ENCODE results near the gene CPAMD8.

CPAMD8 gene

DNA sequence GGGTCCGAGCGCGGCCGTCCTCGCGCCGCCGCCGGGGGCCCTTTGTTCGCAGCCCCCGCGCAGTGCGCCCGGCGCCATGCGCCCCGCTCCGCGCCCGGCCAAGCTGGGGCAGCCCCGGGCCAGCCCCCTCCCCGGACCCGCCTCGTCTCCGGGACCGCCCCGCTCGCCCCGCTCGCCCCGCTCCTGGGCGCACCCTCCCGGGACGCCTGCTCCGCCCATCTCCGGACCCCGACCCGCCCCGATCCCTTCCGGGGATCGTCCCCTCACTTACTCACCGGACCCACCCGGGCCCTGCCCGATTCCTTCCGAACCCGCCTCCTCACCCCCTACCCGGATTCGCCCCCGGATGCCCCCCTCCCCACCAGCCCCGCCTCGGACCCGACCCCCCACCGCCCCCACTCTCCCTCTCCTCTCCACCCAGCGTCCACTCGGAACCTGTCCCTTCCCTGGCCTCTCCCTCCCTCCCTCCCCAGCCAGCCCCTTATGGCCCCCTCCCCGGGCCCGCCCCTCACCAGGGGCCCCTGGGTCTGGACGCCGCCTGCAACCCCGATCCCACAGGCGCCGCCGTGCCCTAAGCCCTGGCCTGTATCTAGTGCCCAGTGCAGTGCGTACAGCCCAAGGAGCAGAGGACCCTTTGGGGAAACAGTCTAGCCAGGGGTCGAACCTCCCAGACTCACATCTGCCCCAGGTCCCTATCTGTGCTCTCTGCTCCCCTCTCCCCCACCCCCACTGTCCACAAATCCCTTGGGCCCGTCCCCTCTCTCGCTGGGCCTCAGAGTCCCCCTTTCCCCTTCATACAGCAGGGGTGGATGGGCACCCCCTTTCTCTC is at the start of gene CPAMD8:
TSS of gene CPAMD8 (minus strand) at position 105 of the 829 bp plus-strand sequence. CDS start 168 bp downstream, outside the sequence.
- no peak for DNase-seq (ENCODE audit: low read depth in 2 of 2)

DNA sequence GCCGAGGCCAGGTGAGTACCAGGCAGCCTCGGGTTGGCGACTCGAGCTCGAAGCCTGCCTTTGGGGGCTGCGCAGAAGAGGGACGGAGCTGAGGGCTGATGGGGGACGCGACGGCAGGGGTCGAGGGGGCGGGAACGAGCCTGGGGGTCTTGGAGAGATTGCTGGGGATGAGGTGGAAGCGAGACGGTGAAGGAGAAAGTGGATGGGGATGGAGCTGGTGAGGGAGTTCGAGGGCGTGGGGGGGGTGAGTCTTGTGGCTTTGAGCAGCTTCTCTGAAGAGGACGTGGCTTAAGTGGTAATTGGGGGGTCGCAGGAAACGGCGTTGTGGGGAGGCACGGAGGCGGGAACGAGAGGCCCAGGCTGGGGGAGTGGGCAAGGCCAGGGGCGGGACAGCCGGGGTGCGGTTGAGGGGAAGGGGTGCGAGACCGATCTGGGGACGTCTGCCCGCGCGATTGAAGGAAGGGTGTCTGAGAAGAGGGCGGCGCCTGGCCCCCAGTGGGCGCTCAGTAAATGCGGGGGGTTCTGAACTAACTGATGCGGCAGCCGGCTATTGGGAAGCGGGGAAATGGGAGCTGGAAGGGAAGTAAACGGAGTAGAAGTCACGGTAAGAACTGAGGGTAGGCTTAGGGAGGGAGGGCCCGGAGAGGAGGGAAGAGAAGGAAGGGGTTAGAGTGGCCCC is 49.4 kb upstream of the CPAMD8 start:
- DNase-seq (ENCODE audit: low read depth in 2 of 2): no peak

DNA sequence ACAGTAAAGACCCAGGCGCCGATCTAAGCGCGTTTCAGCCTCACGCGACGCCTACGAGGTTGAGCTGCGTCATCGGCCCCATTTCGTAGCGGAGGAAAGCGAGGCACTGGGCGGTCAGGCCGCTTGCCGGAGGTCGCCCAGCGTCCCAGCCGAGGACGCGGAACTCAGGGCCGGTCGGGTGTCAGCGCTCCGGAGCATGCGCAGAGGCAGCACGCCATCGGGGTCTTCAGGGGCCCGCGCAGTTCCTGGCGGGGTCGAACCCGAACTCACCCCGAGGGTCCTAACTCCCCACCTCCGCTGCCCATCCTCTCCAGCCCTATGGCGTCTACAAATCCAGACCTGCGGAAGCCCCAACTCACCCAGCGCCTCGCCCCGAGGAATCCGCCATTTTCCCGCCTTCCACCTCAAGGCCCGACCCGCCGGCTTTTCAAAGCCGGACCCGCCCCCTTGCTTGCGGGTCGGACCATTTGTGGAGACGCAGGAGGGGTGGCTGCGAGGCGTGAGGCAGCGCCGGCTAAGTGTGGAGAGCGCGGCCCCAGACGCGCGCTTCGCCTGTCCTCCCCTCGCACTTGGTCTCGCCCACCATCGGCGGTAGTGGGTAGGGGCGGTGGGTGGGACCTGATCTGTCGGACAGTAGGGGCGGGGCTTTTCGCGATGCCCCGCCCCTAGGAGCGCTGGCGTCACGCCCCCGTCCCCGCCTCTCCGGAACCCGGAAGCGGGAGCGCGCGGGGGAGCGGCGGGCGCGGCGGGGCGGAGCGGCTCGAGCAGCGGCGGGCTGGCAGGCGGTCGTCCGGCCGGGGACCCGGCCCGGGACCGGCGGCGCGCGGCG is 48.6 kb upstream of the CPAMD8 start, which contains the start of the genes HAUS8 and MYO9B:
TSS of gene HAUS8 (minus strand) at position 418 of the 829 bp plus-strand sequence. CDS start at position 388, 30 bp downstream.
TSS of gene MYO9B (plus strand) at position 743 of the 829 bp plus-strand sequence. CDS start 25,941 bp downstream, outside the sequence.
- peak; percentile 99 for DNase-seq (ENCODE audit: low read depth in 2 of 2)

DNA sequence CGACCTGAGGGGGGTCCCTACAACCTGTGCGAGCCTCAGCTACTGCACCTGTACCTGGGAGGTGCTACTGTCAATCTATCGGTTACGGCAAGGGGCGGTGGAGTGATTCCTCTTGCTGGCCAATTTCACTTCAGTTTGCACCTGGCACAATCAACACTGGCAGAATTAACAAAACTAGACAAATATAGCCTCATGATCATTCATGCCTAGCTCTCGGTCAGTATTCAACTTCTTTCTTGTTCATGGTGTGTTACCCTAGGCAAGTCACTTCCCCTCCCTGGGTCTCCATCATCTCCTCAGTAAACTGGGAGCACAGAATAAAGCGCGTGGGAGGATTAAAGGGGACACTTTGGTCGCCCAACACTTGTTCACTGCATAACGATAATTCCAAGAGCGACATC is 48.0 kb upstream of the CPAMD8 start:
- no peak for DNase-seq (ENCODE audit: low read depth in 2 of 2)

DNA sequence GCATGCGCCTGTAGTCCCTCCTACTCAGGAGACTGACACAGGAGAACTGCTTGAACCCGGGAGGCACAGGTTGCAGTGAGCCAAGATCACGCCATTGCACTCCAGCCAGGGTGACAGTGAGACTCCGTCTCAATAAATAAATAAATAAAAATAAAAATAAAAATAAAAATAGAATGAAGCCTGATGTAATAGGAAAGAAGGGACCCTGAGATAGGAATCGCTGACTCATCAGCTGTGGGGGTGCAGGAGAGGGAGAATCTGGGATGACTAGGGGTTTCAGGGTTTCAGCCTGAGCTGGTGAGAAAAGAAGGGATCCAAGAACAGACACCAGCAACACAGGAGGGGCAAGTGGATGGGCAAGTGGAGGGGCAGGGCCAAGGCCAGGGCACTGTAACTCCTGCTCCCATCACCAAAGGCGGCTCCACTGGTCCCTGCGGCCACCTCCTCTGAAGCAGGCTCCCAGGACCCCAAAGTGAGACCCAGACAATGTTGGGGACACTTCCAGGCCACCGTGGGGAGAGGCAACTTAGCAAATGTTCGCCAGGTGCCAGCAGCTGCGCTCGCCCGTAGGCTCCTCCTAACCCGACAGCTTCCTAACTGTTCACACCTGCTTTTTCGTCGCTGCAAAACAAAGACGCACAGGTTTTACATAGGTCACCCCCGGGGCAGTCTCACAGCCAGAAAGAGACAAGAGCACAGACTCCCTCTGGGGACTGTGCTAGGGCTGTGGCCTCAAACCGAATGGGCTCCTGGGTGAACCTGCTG is 47.4 kb upstream of the CPAMD8 start:
- DNase-seq (ENCODE audit: low read depth in 2 of 2): no peak

DNA sequence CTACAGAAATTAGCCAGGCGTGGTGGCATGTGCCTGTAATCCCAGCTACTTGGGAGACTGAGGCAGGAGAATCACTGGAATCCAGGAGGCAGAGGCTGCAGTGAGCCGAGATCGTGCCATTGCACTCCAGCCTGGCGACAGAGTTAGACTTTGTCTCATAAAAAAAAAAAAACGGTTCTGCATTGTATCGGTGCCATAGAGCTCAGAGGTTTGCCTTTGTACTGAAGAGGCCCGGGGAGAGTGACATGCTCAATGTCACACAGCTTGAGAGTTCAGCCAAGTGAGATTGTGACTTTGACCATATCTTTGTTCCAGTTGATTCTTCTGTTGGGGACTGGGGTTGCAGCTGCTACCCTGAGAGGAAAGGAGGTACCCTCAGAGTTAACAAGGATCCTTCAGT is 44.3 kb upstream of the CPAMD8 start:
- DNase-seq (ENCODE audit: low read depth in 2 of 2): no peak

DNA sequence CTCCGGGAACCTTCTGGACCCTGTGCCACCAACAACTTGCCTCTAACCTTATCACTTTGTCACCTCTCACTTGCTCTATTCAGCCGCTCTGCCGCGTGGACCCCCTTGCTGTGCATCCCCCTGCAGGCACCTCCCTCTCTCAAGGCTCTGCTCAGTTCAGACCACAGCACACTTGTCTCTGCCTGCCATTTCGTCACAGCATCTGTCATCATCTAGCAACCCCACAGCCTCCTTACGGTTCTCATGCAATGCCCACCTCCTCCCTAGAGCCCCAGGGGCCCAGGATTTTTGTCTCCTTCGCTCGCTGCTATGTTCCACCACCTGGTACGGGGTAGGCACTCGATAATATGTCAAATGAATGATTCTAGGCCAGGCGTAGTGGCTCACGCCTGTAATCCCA is 43.8 kb upstream of the CPAMD8 start:
- DNase-seq (ENCODE audit: low read depth in 2 of 2): no peak

DNA sequence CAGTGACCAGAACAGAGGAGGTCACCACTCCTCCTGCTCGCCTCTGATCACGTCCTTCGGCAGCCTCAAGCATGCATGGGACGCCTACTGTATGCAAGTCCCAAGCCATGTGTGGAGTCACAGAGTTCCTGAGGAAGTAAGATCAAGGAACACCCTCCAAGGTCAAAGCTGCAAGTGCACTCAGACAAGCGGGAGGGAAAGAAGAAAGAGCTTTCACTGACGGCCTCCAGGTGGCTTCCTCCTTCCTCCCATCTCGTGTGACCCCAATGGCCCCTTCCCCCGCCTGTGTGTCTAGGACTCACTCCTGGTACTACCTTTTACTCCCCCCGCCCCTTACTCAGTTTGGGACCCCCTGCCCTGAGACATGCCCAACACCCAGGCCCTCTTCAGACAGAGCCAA is 42.6 kb upstream of the CPAMD8 start:
- DNase-seq (ENCODE audit: low read depth in 2 of 2): no peak

DNA sequence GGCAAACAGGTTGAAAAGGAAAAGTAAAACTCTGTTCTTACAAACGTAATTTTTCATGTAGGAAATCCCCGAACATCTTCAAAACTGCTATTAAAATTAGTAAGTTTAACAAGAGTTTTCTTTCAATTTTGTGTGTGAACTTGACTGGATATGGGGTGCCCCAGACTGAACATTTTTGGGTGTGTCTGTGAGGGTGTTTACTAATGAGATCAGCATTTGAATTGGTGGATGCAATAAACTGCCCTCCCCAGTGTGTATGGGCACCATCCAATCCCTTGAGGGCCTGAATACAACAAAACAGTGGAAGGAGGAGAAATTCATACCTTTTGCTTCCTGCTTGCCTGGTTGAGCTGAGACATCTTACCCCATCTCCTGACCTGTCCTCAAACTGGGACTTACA is 36.8 kb upstream of the CPAMD8 start:
- no peak for DNase-seq (ENCODE audit: low read depth in 2 of 2)

DNA sequence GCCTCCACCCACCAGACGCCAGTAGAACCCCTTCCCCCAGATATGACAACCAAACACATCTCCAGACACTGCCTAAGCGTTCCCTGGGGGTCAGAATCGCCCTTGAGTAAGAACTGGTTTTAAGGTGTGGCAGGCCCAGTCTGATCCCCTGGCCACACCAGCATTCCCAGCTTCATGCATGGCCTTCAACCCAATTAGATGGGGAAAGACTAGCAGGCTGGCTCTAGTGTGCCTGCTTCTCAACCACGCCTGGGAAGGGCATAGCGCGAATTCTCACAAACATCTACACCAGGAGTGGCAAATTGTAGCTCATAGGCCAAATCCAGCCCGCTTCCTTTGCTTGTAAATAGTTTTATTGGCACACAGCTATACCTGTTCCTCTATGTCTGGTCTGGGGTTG is 35.1 kb upstream of the CPAMD8 start:
- DNase-seq (ENCODE audit: low read depth in 2 of 2): no peak

DNA sequence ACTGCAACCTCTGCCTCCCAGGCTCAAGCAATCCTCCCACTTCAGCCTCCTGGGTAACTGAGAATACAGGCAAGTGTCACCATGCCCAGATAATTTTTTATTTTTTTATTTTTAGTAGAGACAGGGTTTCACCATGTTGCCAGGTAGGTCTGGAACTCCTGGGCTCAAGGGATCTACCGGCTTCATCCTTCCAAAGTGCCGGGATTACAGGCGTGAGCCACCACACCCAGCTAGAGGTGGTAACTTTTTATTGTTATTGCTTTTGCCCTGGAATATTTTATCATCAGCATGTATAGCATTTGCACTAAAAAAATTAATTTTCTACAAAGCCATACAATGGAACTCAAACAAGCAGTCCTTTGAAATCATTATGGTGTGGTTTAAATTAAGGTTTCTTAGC is 34.6 kb upstream of the CPAMD8 start:
- no peak for DNase-seq (ENCODE audit: low read depth in 2 of 2)

DNA sequence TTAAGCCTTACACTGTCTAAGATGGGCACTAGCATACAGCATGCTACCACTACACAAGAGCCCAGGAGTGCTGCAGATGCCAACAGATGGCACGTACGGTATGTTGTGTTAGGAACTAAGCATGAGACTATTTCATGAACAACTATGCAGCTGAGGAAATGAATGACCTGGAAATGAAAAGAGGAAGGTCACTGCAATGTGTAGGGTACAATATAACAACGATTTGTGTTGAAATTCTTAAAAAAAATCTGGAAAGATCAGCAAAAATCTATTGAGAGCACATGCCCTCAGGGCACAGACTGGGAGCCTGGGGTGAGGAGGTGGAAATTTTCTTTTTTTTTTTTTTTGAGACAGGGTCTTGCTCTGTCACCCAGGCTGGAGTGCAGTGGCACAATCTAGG is 34.2 kb upstream of the CPAMD8 start:
- no peak for DNase-seq (ENCODE audit: low read depth in 2 of 2)

DNA sequence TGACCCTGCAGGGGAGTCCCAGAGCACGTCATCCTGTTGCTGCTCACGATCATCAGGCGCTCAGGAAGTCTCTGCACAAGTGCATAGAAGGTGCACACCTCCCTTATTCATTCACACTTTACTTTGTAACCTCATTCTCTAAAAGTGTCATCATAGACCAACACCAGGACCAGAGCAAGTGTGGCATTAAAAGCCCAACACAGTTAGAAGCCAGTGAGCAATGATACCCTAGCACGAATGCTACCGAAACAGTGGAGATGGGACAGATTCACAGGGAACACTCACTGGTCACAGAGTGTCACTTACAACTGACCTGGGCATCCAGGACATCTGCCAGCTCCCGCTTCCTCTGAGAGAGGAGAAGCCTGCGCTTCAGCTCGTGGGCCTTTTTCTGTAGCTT is 31.6 kb upstream of the CPAMD8 start:
- no peak for DNase-seq (ENCODE audit: low read depth in 2 of 2)

DNA sequence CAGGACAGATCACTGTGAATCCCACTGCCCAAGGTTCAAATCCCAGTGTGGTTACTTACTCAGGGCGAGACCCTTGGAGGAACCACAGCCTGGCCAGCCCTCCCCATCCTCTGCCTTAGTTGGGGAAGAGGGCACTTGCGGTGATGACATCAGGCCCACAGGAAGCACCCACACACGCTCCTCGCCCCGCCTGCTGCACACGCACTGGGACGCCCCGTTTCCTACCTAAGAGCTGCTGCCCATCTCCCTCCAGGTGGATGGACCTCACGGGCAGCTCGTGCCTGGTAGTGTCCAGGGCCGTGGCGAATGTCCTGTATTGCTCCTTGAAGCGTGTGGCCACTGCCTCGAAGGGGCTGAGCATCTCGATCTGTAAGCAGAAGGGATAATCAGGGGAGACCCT is 29.0 kb upstream of the CPAMD8 start:
- no peak for DNase-seq (ENCODE audit: low read depth in 2 of 2)

DNA sequence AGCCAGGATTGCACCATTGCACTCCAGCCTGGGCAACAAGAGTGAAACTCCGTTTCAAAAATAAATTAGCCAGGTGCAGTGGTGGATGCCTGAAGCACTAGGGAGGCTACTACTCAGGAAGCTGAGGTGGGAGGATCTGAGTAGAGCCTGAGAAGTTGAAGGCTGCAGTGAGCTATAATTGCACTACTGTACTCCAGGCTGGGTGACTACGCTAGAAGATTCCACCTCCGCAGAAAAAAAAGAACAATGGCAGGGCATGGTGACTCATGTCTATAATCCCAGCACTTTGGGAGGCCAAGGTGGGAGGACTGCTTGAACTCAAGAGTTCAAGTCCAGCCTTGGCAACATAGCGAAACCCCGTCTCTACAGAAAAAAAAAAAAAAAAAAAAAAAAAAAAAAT is 28.1 kb upstream of the CPAMD8 start:
- DNase-seq (ENCODE audit: low read depth in 2 of 2): no peak

DNA sequence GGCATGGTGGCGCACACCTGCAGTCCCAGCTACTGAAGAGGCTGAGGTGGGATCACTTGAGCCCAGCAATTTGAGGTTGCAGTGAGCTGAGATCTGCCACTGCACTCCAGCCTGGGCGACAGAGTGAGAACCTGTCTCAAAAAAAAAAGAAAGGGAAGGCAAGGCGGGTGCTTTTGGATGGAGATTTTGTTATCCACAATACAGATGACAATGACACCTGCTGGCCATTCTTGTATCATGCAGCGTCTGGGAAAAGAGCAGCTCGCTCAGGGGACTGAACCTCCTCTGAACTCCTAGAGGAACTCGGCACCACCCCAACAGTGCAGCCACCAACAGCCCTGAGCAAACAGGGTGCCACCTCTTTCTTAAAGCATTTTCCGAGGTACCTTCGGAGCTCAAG is 25.8 kb upstream of the CPAMD8 start:
- no peak for DNase-seq (ENCODE audit: low read depth in 2 of 2)

DNA sequence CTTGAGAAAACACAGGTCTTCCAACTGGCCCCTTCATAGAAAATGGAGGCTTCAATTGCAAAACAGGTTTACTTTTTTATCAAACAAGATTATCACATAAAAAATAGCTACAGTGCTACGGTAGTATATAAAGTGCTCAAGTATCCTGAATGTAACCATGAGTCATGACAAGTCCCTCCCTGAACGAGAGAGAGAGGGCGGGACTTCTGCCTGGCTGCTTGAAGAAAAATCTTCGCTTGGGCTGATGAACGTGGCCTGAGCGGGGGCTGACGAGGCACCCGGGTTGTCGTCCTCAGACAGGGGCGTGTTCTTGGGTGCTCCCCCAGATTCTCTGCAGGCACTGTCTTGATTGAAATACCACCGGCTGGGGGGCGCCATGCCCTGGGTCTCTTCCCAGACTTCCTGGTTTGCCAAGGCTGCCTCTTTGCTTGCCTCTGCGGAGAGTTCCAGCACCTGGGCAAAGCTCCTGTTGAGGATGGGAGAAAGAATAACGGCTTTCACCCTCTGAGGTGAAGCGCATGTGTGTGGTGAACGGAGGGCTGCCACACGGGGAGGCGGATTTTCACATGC is 23.2 kb upstream of the CPAMD8 start:
- no peak for DNase-seq (ENCODE audit: low read depth in 2 of 2)

DNA sequence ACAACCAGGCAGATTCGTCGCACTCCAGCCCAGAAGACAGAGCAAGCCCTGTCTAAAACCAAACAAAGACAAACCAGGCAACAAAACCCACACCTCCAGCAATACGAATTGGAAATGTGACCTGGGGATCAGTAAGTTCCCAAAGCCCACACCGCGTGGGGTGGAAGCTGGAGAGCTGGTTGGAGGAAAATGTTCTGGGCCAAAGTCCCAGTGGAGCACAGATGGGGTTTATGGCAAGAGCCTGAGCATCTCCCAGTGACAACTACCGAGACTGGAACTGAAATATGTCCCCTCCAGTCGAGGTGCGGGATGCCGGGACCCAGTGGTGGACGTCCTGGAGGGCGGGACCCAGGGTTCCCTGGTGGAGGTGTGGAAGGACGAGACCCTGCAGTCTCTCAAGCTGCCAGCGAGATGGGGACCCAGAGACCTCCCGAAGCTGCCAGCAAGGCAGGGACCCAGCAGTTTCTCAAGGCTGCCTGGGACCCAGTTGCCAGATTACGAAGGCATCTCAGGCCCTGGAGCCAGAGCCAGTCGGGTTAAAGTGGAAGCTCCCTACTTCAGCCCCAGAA is 22.4 kb upstream of the CPAMD8 start:
- no peak for DNase-seq (ENCODE audit: low read depth in 2 of 2)

DNA sequence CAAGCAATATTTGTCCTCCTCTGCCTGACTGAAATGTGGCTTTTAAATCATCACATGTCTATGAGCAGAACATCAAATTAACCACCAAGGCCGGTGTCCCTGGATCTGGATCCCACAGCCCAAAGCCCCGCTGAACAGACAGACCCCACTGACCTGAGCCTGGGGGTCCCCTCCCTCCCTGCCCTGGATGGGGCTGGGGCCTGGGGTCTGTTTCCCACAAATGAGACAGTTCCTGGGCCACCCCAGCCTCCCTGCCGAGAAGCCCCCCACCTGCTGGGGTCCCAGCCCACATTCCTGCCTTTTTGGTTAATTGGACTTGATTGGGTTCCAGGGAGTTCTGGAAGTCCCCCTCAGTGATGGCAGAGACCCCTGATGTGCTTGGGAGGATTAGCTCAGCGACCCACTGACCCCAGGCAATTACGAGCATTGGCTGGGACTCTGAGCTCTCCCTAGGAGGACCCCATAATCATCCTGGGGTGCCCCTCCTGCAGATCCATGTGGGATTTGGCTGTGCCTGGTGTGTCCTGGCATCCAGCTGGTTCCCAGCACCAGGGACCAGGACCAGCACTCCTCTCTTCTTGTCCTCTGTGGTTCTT is 19.4 kb upstream of the CPAMD8 start:
- no peak for DNase-seq (ENCODE audit: low read depth in 2 of 2)

DNA sequence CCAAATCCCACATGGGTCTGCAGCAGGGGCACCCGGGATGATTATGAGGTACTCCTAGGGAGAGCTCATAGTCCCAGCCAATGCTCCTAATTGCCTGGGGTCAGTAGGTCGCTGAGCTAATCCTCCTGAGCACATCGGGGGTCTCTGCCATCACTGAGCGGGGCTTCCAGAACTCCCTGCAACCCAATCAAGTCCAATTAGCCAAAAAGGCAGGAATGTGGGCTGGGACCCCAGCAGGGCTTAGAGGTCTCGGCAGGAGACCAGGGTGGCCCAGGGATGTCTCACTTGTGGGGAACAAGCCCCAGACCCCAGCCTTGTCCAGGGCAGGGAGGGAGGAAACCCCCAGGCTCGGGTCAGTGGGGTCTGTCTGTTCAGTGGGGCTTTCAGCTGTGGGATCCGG is 17.1 kb upstream of the CPAMD8 start:
- no peak for DNase-seq (ENCODE audit: low read depth in 2 of 2)
